Measurements from ENCODE around the gene GTPBP2. TPM values are rescaled to one million over a fixed set of nuclear protein-coding genes. Genes with fewer than 3 reads are reported as not detected.

Gene GTPBP2
- total RNA-seq: 10 to 100 TPM; 54.5 to 57.5 TPM

- Mint-ChIP-seq H3K27ac (peak within 1 kb of the TSS; percentile 99), H3K36me3 (ENCODE audit: low read depth) (peaks cover 15% of the 10 kb centered on the region), H3K9me3 (no peaks in the 10 kb centered on the region), H3K4me1 (ENCODE audit: low read depth) (peaks cover 32% of the 10 kb centered on the region), H3K4me3 (peak within 1 kb of the TSS; percentile 98), H3K27me3 (ENCODE audit: low read depth) (no peaks in the 10 kb centered on the region)
- DNase-seq: peak; percentile 99
- intact Hi-C loops (cut with micrococcal nuclease): loop anchor here (1.0 to 5.0 kb wide), 11 partner anchors 16 to 617 kb away; partner anchors contain the start of genes ABCC10, KLC4, MRPL14 and MRPL2
- CTCF ChIA-PET: interaction anchor here (0.8 to 1.6 kb wide), 3 partner anchors 20 to 449 kb away, joined by 3 to 8 read pairs (median 4); no protein-coding TSS in a partner anchor
Measured at GRCh38 chr6:43629104-43629504, at the start of gene GTPBP2. Gene GTPBP2 (minus strand): TSS chr6:43629264. CDS start chr6:43629162, 102 bp downstream.

GRCh38 chr6:43678341-43678740 is 49.3 kb upstream of the GTPBP2 start:
- Mint-ChIP-seq H3K27me3 (ENCODE audit: low read depth) (no peaks in the 10 kb centered on the region), H3K9me3 (no peaks in the 10 kb centered on the region), H3K36me3 (ENCODE audit: low read depth) (peaks cover 6% of the 10 kb centered on the region), H3K4me3 (no peak overlapping the region), H3K4me1 (ENCODE audit: low read depth) (peaks cover 9% of the 10 kb centered on the region), H3K27ac (no peak overlapping the region)
- CTCF ChIA-PET: interaction anchor here (1.0 to 1.8 kb wide), 5 partner anchors 9 to 397 kb away, joined by 3 to 8 read pairs (median 4); no protein-coding TSS in a partner anchor
- DNase-seq: no peak
- intact Hi-C loops (cut with micrococcal nuclease): no loop called here

GRCh38 chr6:43677759-43678158 is 48.7 kb upstream of the GTPBP2 start:
- Mint-ChIP-seq H3K4me3 (no peak overlapping the region), H3K27ac (no peak overlapping the region), H3K36me3 (ENCODE audit: low read depth) (peaks cover 6% of the 10 kb centered on the region), H3K9me3 (no peaks in the 10 kb centered on the region), H3K27me3 (ENCODE audit: low read depth) (no peaks in the 10 kb centered on the region), H3K4me1 (ENCODE audit: low read depth) (peaks cover 4% of the 10 kb centered on the region)
- DNase-seq: no peak
- intact Hi-C loops (cut with micrococcal nuclease): no loop called here
- CTCF ChIA-PET: interaction anchor here (1.0 to 1.8 kb wide), 4 partner anchors 9 to 397 kb away, joined by 4 to 8 read pairs (median 5); no protein-coding TSS in a partner anchor

GRCh38 chr6:43676962-43677606 is 48.0 kb upstream of the GTPBP2 start:
- H3K9me3 Mint-ChIP-seq: no peaks in the 10 kb centered on the region
- peaks cover 6% of the 10 kb centered on the region for H3K36me3 Mint-ChIP-seq (ENCODE audit: low read depth)
- H3K4me3 Mint-ChIP-seq: no peak overlapping the region
- H3K27me3 Mint-ChIP-seq (ENCODE audit: low read depth): no peaks in the 10 kb centered on the region
- intact Hi-C loops (cut with micrococcal nuclease): no loop called here
- no peak for DNase-seq
- H3K27ac Mint-ChIP-seq: no peak overlapping the region
- CTCF ChIA-PET: interaction anchor here (1.0 to 1.8 kb wide), 3 partner anchors 11 to 398 kb away, joined by 4 to 6 read pairs (median 4); no protein-coding TSS in a partner anchor
- no peaks in the 10 kb centered on the region for H3K4me1 Mint-ChIP-seq (ENCODE audit: low read depth)

GRCh38 chr6:43674921-43675320 is 45.9 kb upstream of the GTPBP2 start:
- Mint-ChIP-seq H3K27me3 (ENCODE audit: low read depth) (no peaks in the 10 kb centered on the region), H3K27ac (no peak overlapping the region), H3K4me3 (no peak overlapping the region), H3K4me1 (ENCODE audit: low read depth) (peaks cover 4% of the 10 kb centered on the region), H3K9me3 (no peaks in the 10 kb centered on the region), H3K36me3 (ENCODE audit: low read depth) (peaks cover 8% of the 10 kb centered on the region)
- CTCF ChIA-PET: no interaction called here
- intact Hi-C loops (cut with micrococcal nuclease): no loop called here
- no peak for DNase-seq

GRCh38 chr6:43674291-43674690 is 45.2 kb upstream of the GTPBP2 start:
- Mint-ChIP-seq H3K9me3 (no peaks in the 10 kb centered on the region), H3K27me3 (ENCODE audit: low read depth) (no peaks in the 10 kb centered on the region), H3K4me3 (no peak overlapping the region), H3K4me1 (ENCODE audit: low read depth) (peaks cover 4% of the 10 kb centered on the region), H3K36me3 (ENCODE audit: low read depth) (peaks cover 6% of the 10 kb centered on the region), H3K27ac (no peak overlapping the region)
- intact Hi-C loops (cut with micrococcal nuclease): no loop called here
- CTCF ChIA-PET: no interaction called here
- DNase-seq: no peak

- CTCF ChIA-PET: interaction anchor here (0.8 kb wide), 1 partner anchor 8 kb away, joined by 3 read pairs; no protein-coding TSS in a partner anchor
- intact Hi-C loops (cut with micrococcal nuclease): no loop called here
- Mint-ChIP-seq H3K36me3 (ENCODE audit: low read depth) (peaks cover 6% of the 10 kb centered on the region), H3K4me3 (no peak overlapping the region), H3K27ac (no peak overlapping the region), H3K9me3 (no peaks in the 10 kb centered on the region), H3K4me1 (ENCODE audit: low read depth) (peaks cover 4% of the 10 kb centered on the region), H3K27me3 (ENCODE audit: low read depth) (no peaks in the 10 kb centered on the region)
- DNase-seq: no peak
Measured at GRCh38 chr6:43673444-43674084, 44.5 kb upstream of the GTPBP2 start.

GRCh38 chr6:43671801-43672690 is 43.0 kb upstream of the GTPBP2 start:
- no peaks in the 10 kb centered on the region for H3K9me3 Mint-ChIP-seq
- no peak overlapping the region for H3K27ac Mint-ChIP-seq
- no peak for DNase-seq
- H3K36me3 Mint-ChIP-seq (ENCODE audit: low read depth): peaks cover 6% of the 10 kb centered on the region
- no peak overlapping the region for H3K4me3 Mint-ChIP-seq
- no peaks in the 10 kb centered on the region for H3K27me3 Mint-ChIP-seq (ENCODE audit: low read depth)
- CTCF ChIA-PET: interaction anchor here (1.1 kb wide), 1 partner anchor 63 kb away, joined by 3 read pairs; no protein-coding TSS in a partner anchor
- peaks cover 19% of the 10 kb centered on the region for H3K4me1 Mint-ChIP-seq (ENCODE audit: low read depth)
- intact Hi-C loops (cut with micrococcal nuclease): no loop called here

GRCh38 chr6:43671011-43671800 is 42.1 kb upstream of the GTPBP2 start:
- H3K4me1 Mint-ChIP-seq (ENCODE audit: low read depth): peaks cover 20% of the 10 kb centered on the region
- no peak overlapping the region for H3K4me3 Mint-ChIP-seq
- no peak for DNase-seq
- no peaks in the 10 kb centered on the region for H3K9me3 Mint-ChIP-seq
- CTCF ChIA-PET: interaction anchor here (0.5 to 1.2 kb wide), 2 partner anchors 27 to 53 kb away, joined by 4 to 5 read pairs; no protein-coding TSS in a partner anchor
- intact Hi-C loops (cut with micrococcal nuclease): no loop called here
- peak overlapping the region; percentile 46 for H3K27ac Mint-ChIP-seq
- no peaks in the 10 kb centered on the region for H3K27me3 Mint-ChIP-seq (ENCODE audit: low read depth)
- peaks cover 6% of the 10 kb centered on the region for H3K36me3 Mint-ChIP-seq (ENCODE audit: low read depth)

- no peak for DNase-seq
- Mint-ChIP-seq H3K9me3 (no peaks in the 10 kb centered on the region), H3K27me3 (ENCODE audit: low read depth) (no peaks in the 10 kb centered on the region), H3K36me3 (ENCODE audit: low read depth) (peaks cover 6% of the 10 kb centered on the region), H3K4me1 (ENCODE audit: low read depth) (peaks cover 20% of the 10 kb centered on the region), H3K27ac (peak overlapping the region; percentile 71), H3K4me3 (no peak overlapping the region)
- intact Hi-C loops (cut with micrococcal nuclease): no loop called here
- CTCF ChIA-PET: interaction anchor here (0.5 to 1.4 kb wide), 6 partner anchors 10 to 103 kb away, joined by 3 to 5 read pairs (median 4); partner anchors contain the start of gene MRPS18A
Measured at GRCh38 chr6:43670623-43670986, 41.5 kb upstream of the GTPBP2 start.

GRCh38 chr6:43669922-43670622 is 41.0 kb upstream of the GTPBP2 start:
- Mint-ChIP-seq H3K4me3 (no peak overlapping the region), H3K27me3 (ENCODE audit: low read depth) (no peaks in the 10 kb centered on the region), H3K36me3 (ENCODE audit: low read depth) (peaks cover 6% of the 10 kb centered on the region), H3K9me3 (no peaks in the 10 kb centered on the region), H3K4me1 (ENCODE audit: low read depth) (peaks cover 20% of the 10 kb centered on the region), H3K27ac (peak overlapping the region; percentile 71)
- intact Hi-C loops (cut with micrococcal nuclease): no loop called here
- CTCF ChIA-PET: interaction anchor here (0.8 to 3.2 kb wide), 9 partner anchors 8 to 104 kb away, joined by 3 to 14 read pairs (median 4); partner anchors contain the start of gene MRPS18A
- peak; percentile 35 for DNase-seq
